ENCODE data around the gene CDK5.

CDK5 gene

GRCh38 chr7:151080522-151081169 is 22.9 kb upstream of the CDK5 start, which contains the start of gene FASTK:
Gene FASTK (minus strand): TSS chr7:151080809. CDS start chr7:151080766, 43 bp downstream.
- H3K27me3 Mint-ChIP-seq, result peaks cover 13% of the 10 kb centered on the region
- H3K4me3 Mint-ChIP-seq, result peak within 1 kb of the TSS; percentile 96 to 99
- H3K4me1 Mint-ChIP-seq, result peaks cover 65% of the 10 kb centered on the region
- DNase-seq (peak; percentile 86 to 89), ATAC-seq (peak; percentile 85)
- H3K9me3 Mint-ChIP-seq, result no peaks in the 10 kb centered on the region
- H3K27ac Mint-ChIP-seq, result peak within 1 kb of the TSS; percentile 95 to 97

- H3K9me3 Mint-ChIP-seq, result no peaks in the 10 kb centered on the region
- peaks cover 60% of the 10 kb centered on the region for H3K4me1 Mint-ChIP-seq
- H3K4me3 Mint-ChIP-seq, result peak overlapping the region; percentile 85 to 92
- DNase-seq (no peak), ATAC-seq (peak; percentile 3)
- H3K27me3 Mint-ChIP-seq, result peaks cover 8% of the 10 kb centered on the region
- H3K27ac Mint-ChIP-seq, result peak overlapping the region; percentile 95 to 97
Observed at GRCh38 chr7:151080067-151080521, 22.4 kb upstream of the CDK5 start.

- Mint-ChIP-seq H3K4me3 (peak overlapping the region; percentile 85 to 92), H3K9me3 (no peaks in the 10 kb centered on the region), H3K27ac (peak overlapping the region; percentile 22 to 67), H3K27me3 (peaks cover under 1% of the 10 kb centered on the region), H3K4me1 (peaks cover 62% of the 10 kb centered on the region)
- DNase-seq, result no peak
- no peak for ATAC-seq
Observed at GRCh38 chr7:151079199-151079910, 21.7 kb upstream of the CDK5 start.

- Mint-ChIP-seq H3K4me1 (peaks cover 59% of the 10 kb centered on the region), H3K4me3 (peak overlapping the region; percentile 41 to 92), H3K27me3 (no peaks in the 10 kb centered on the region), H3K9me3 (no peaks in the 10 kb centered on the region), H3K27ac (peak overlapping the region; percentile 22 to 29)
- DNase-seq (no peak), ATAC-seq (no peak)
Observed at GRCh38 chr7:151078233-151079040, 20.7 kb upstream of the CDK5 start.

- no peaks in the 10 kb centered on the region for H3K9me3 Mint-ChIP-seq
- no peak for DNase-seq
- peak overlapping the region; percentile 41 to 57 for H3K4me3 Mint-ChIP-seq
- H3K27me3 Mint-ChIP-seq, result no peaks in the 10 kb centered on the region
- no peak for ATAC-seq
- H3K4me1 Mint-ChIP-seq, result peaks cover 55% of the 10 kb centered on the region
- H3K27ac Mint-ChIP-seq, result peak overlapping the region; percentile 17 to 29
Observed at GRCh38 chr7:151077705-151078232, 20.1 kb upstream of the CDK5 start.

- H3K27me3 Mint-ChIP-seq, result no peaks in the 10 kb centered on the region
- H3K27ac Mint-ChIP-seq, result no peak overlapping the region
- no peak overlapping the region for H3K4me3 Mint-ChIP-seq
- DNase-seq (no peak), ATAC-seq (no peak)
- H3K9me3 Mint-ChIP-seq, result no peaks in the 10 kb centered on the region
- peaks cover 48% of the 10 kb centered on the region for H3K4me1 Mint-ChIP-seq
Observed at GRCh38 chr7:151076863-151077704, 19.4 kb upstream of the CDK5 start.

- Mint-ChIP-seq H3K4me1 (peaks cover 40% of the 10 kb centered on the region), H3K9me3 (no peaks in the 10 kb centered on the region), H3K4me3 (no peak overlapping the region)
Observed at GRCh38 chr7:151075978-151076426, 18.3 kb upstream of the CDK5 start.

GRCh38 chr7:151075662-151075971 is 17.9 kb upstream of the CDK5 start:
- ATAC-seq (no peak), DNase-seq (no peak)
- H3K9me3 Mint-ChIP-seq, result no peaks in the 10 kb centered on the region
- no peak overlapping the region for H3K4me3 Mint-ChIP-seq
- no peak overlapping the region for H3K27ac Mint-ChIP-seq
- peaks cover 40% of the 10 kb centered on the region for H3K4me1 Mint-ChIP-seq
- H3K27me3 Mint-ChIP-seq, result no peaks in the 10 kb centered on the region

More at GRCh38 chr7:151075978-151076426, 18.3 kb upstream of the CDK5 start:
- Mint-ChIP-seq H3K27me3 (no peaks in the 10 kb centered on the region), H3K27ac (peak overlapping the region in 1 of 2 donors; percentile 44)
- DNase-seq (no peak), ATAC-seq (no peak)

GRCh38 chr7:151074817-151075661 is 17.3 kb upstream of the CDK5 start:
- H3K27ac Mint-ChIP-seq, result no peak overlapping the region
- no peak for ATAC-seq

GRCh38 chr7:151073990-151074389 is 16.3 kb upstream of the CDK5 start:
- H3K27ac Mint-ChIP-seq, result no peak overlapping the region
- H3K9me3 Mint-ChIP-seq, result no peaks in the 10 kb centered on the region
- H3K4me3 Mint-ChIP-seq, result no peak overlapping the region
- ATAC-seq (no peak), DNase-seq (no peak)
- H3K4me1 Mint-ChIP-seq, result peaks cover 28% of the 10 kb centered on the region
- H3K27me3 Mint-ChIP-seq, result no peaks in the 10 kb centered on the region

More at GRCh38 chr7:151074817-151075661, 17.3 kb upstream of the CDK5 start:
- Mint-ChIP-seq H3K27me3 (no peaks in the 10 kb centered on the region), H3K4me1 (peaks cover 39% of the 10 kb centered on the region), H3K4me3 (no peak overlapping the region), H3K9me3 (no peaks in the 10 kb centered on the region)
- DNase-seq, result no peak

- H3K9me3 Mint-ChIP-seq, result no peaks in the 10 kb centered on the region
- no peak for DNase-seq
- H3K27ac Mint-ChIP-seq, result no peak overlapping the region
- peaks cover 16% of the 10 kb centered on the region for H3K4me1 Mint-ChIP-seq
- H3K4me3 Mint-ChIP-seq, result no peak overlapping the region
- no peak for ATAC-seq
- no peaks in the 10 kb centered on the region for H3K27me3 Mint-ChIP-seq
Observed at GRCh38 chr7:151071032-151071866, 13.6 kb upstream of the CDK5 start.

- no peak for ATAC-seq
- Mint-ChIP-seq H3K4me3 (no peak overlapping the region), H3K27me3 (no peaks in the 10 kb centered on the region), H3K4me1 (peaks cover 10% of the 10 kb centered on the region), H3K27ac (no peak overlapping the region), H3K9me3 (no peaks in the 10 kb centered on the region)
- no peak for DNase-seq
Observed at GRCh38 chr7:151070574-151070960, 12.9 kb upstream of the CDK5 start.

- ATAC-seq, result no peak
- H3K9me3 Mint-ChIP-seq, result no peaks in the 10 kb centered on the region
- no peak for DNase-seq
- H3K27ac Mint-ChIP-seq, result no peak overlapping the region
- H3K27me3 Mint-ChIP-seq, result no peaks in the 10 kb centered on the region
- H3K4me3 Mint-ChIP-seq, result no peak overlapping the region
- H3K4me1 Mint-ChIP-seq, result peaks cover 10% of the 10 kb centered on the region
Observed at GRCh38 chr7:151069841-151070573, 12.3 kb upstream of the CDK5 start.
